K562 (cell line): ENCODE results near the gene CD244. TPM values are rescaled to one million over a fixed set of nuclear protein-coding genes. Genes with fewer than 3 reads are reported as not detected.

Experiments
- ATAC-seq: fragments of 200-7000 bp; cut with Tn5 transposase; 3 replicates; pipeline ENCODE4 v1.9.1; 2020; ENCODE audit warnings: moderate library complexity
- BruUV-seq: library from RNA; stranded (reverse); fragments of 400-500 nt; replicated peaks from 2 replicates; lab custom pipeline; 2021; lab: Mats Ljungman, UMichigan
- CTCF ChIA-PET: fragments of 300-600 bp; formaldehyde crosslinking; extraction: SDS; loops from one replicate; lab custom pipeline; 2021; ENCODE audit warnings: low intra/inter-chr PET ratio; lab: Yijun Ruan, JAX
- POLR2A ChIA-PET: fragments of 300-600, 350-650 bp; sonication (Branson Sonifier 250); formaldehyde crosslinking; extraction: SDS; loops from one replicate; lab custom pipeline; 2021; ENCODE audit warnings: antibody characterized with exemption, inconsistent platforms; lab: Yijun Ruan, JAX
- DNase-seq, 4 experiments: peaks; one replicate each; pipeline versions ENCODE4 v3.0.0 to v3.0.0-alpha.2; 2011 to 2018; ENCODE audit warnings: low spot score in 3 of 4, mixed read lengths in 3 of 4; ENCODE audit errors: extremely low read depth in 1 of 4
- FAIRE-seq: peaks from 2 replicates; lab custom pipeline; 2011; peaks lifted over from hg19 to GRCh38; lab: Jason Lieb, UNC
- H2AFZ ChIP-seq: 2 replicates; pipeline ENCODE4 v1.6.0; 2011; ENCODE audit warnings: low read depth, low read length, control low read depth, inconsistent platforms
- H3K27ac ChIP-seq: fragments of 200-600 bp; 3 replicates; pipeline ENCODE4 v1.8.0; 2011; ENCODE audit warnings: low read depth, mild to moderate bottlenecking, control low read depth, inconsistent platforms, low read length, moderate library complexity, mixed read lengths; ENCODE audit errors: extremely low read depth
- H3K27me3 ChIP-seq, 2 experiments: fragments of 300-600 bp in 1 of 2; 2 replicates in 1 of 2; 3 replicates in 1 of 2; pipeline versions ENCODE4 v1.6.0 to v1.8.0; 2011; ENCODE audit warnings: inconsistent platforms in 2 of 2, low read length in 2 of 2, mild to moderate bottlenecking in 1 of 2, mixed read lengths in 1 of 2, moderate library complexity in 1 of 2; ENCODE audit not compliant: control insufficient read depth in 2 of 2, insufficient read depth in 2 of 2
- H3K36me3 ChIP-seq: fragments of 300-600 bp; 3 replicates; pipeline ENCODE4 v1.8.0; 2011; ENCODE audit warnings: mild to moderate bottlenecking, low read length, inconsistent platforms; ENCODE audit not compliant: control insufficient read depth, insufficient read depth
- H3K4me1 ChIP-seq, 2 experiments: fragments of 200-600 bp in 1 of 2; replicated peaks in 1 of 2; 2 replicates in 1 of 2; 3 replicates in 1 of 2; pipeline versions ENCODE4 v1.5.1 to v1.8.0; 2011; ENCODE audit warnings: inconsistent platforms in 2 of 2, low read length in 2 of 2, mild to moderate bottlenecking in 1 of 2, mixed read lengths in 1 of 2, moderate library complexity in 1 of 2; ENCODE audit not compliant: control insufficient read depth in 2 of 2, insufficient read depth in 2 of 2
- H3K4me2 ChIP-seq: 2 replicates; pipeline ENCODE4 v1.6.1; 2011; ENCODE audit warnings: low read length, control low read depth, inconsistent platforms, mixed read lengths; ENCODE audit not compliant: insufficient read depth
- H3K4me3 ChIP-seq: fragments of 200-600 bp; sonication (generic), shearing (Covaris generic); 2 replicates; pipeline ENCODE4 v1.5.1; 2016; ENCODE audit warnings: control low read depth, inconsistent platforms
- H3K79me2 ChIP-seq: fragments of 200-600 bp; 3 replicates; pipeline ENCODE4 v1.8.0; 2011; ENCODE audit warnings: low read length, inconsistent platforms; ENCODE audit not compliant: control insufficient read depth, insufficient read depth
- H3K9ac ChIP-seq, 2 experiments: 2 replicates each; pipeline versions ENCODE4 v1.6.0 to v1.6.1; 2011; ENCODE audit warnings: low read depth in 2 of 2, low read length in 2 of 2, control low read depth in 1 of 2, inconsistent platforms in 1 of 2, mild to moderate bottlenecking in 1 of 2, mixed read lengths in 1 of 2; ENCODE audit not compliant: insufficient read depth in 1 of 2
- H3K9me1 ChIP-seq: one replicate; pipeline ENCODE4 v1.6.0; 2011; ENCODE audit warnings: inconsistent platforms, mild to moderate bottlenecking, low read length, moderate library complexity; ENCODE audit not compliant: control insufficient read depth, insufficient read depth
- H3K9me3 ChIP-seq: replicated peaks from 2 replicates; pipeline ENCODE4 v1.5.1; 2011; ENCODE audit warnings: low read depth, low read length, inconsistent platforms; ENCODE audit not compliant: control insufficient read depth, insufficient read depth
- H4K20me1 ChIP-seq: replicated peaks from 2 replicates; pipeline ENCODE4 v1.6.1; 2011; ENCODE audit warnings: low read length, inconsistent platforms, mixed read lengths; ENCODE audit not compliant: control insufficient read depth, insufficient read depth
- CCAR2 ChIP-seq: fragments of 200-400 bp; formaldehyde crosslinking; IDR thresholded peaks from 2 replicates; pipeline ENCODE4 v1.6.1; 2017; ENCODE audit warnings: mild to moderate bottlenecking, low read depth, low read length
- COPS2 ChIP-seq: fragments of 450-650 bp; conservative IDR thresholded peaks from 2 replicates; pipeline ENCODE4 v1.6.1; 2016; ENCODE audit warnings: mild to moderate bottlenecking, moderate library complexity
- EP300 ChIP-seq: IDR thresholded peaks from 2 replicates; pipeline ENCODE4 v1.6.1; 2012; ENCODE audit warnings: low read length, improper control_type of control experiment
- ETS2 ChIP-seq: IDR thresholded peaks from 2 replicates; pipeline ENCODE4 v1.6.1; 2016; ENCODE audit warnings: borderline replicate concordance, missing genetic modification characterization, mild to moderate bottlenecking, moderate library complexity, missing compliant biosample characterization; ENCODE audit not compliant: poor library complexity, severe bottlenecking
- GATAD2B ChIP-seq: fragments of 450-650 bp; IDR thresholded peaks from 2 replicates; pipeline ENCODE4 v1.6.1; 2017; ENCODE audit warnings: mild to moderate bottlenecking, borderline replicate concordance
- HOXB6 ChIP-seq: fragments of 250-450 bp; sonication (Bioruptor Pico); IDR thresholded peaks from 2 replicates; pipeline ENCODE4 v1.5.1; 2022; ENCODE audit warnings: mild to moderate bottlenecking, borderline replicate concordance
- MCM2 ChIP-seq: fragments of 450-650 bp; IDR thresholded peaks from 2 replicates; pipeline ENCODE4 v1.6.1; 2017; ENCODE audit warnings: low read depth, mild to moderate bottlenecking
- NFIC ChIP-seq: fragments of 450-650 bp; IDR thresholded peaks from 2 replicates; pipeline ENCODE4 v1.6.1; 2017; ENCODE audit warnings: mild to moderate bottlenecking, inconsistent platforms
- RBM22 ChIP-seq: fragments of 200-400 bp; formaldehyde crosslinking; IDR thresholded peaks from 2 replicates; pipeline ENCODE4 v1.6.1; 2018; ENCODE audit warnings: low read length, low read depth; ENCODE audit not compliant: poor library complexity, severe bottlenecking
- RBM25 ChIP-seq: fragments of 200-400 bp; formaldehyde crosslinking; IDR thresholded peaks from 2 replicates; pipeline ENCODE4 v1.6.1; 2018; ENCODE audit warnings: low read length, low read depth, moderate library complexity; ENCODE audit not compliant: severe bottlenecking
- RUNX1 ChIP-seq: sonication (generic); IDR thresholded peaks from 2 replicates; pipeline ENCODE4 v1.6.1; 2016; ENCODE audit warnings: antibody characterized with exemption, low read depth
- SIN3B ChIP-seq: fragments of 450-650 bp; IDR thresholded peaks from 2 replicates; pipeline ENCODE4 v1.6.1; 2017; ENCODE audit warnings: low read depth, mild to moderate bottlenecking, moderate library complexity
- TEAD2 ChIP-seq: fragments of 450-650 bp; IDR thresholded peaks from 2 replicates; pipeline ENCODE4 v1.6.1; 2016; ENCODE audit warnings: missing genetic modification characterization, control low read depth, missing compliant biosample characterization
- ZBTB43 ChIP-seq: sonication (generic); formaldehyde crosslinking; IDR thresholded peaks from 2 replicates; pipeline ENCODE4 v1.8.0; 2023; ENCODE audit warnings: mild to moderate bottlenecking, missing genetic modification reagents
- WGBS: fragments of 100-300 bp; shearing (Covaris generic); methylation state at CpG from one replicate; pipeline ENCODE4 v1.1.6; 2016; ENCODE audit warnings: low coverage, mixed read lengths; ENCODE audit not compliant: insufficient coverage; ENCODE audit errors: missing lambda C conversion rate; 5-methylcytosine and 5-hydroxymethylcytosine counted together
- in situ Hi-C: fragments of 300-500 bp; cut with MboI; formaldehyde crosslinking; loops from 4 replicates; pipeline ENCODE4 v1.15.0; 2018; ENCODE audit warnings: inconsistent platforms, mixed read lengths
- intact Hi-C: fragments of 100-400 bp; cut with micrococcal nuclease; formaldehyde crosslinking; loops from 2 replicates; pipeline ENCODE4 v1.14.2; 2022
- polyA plus RNA-seq, 8 experiments: library from polyadenylated mRNA; depleted of rRNA in 4 of 8; stranded (reverse) in 5 of 8; unstranded in 3 of 8; fragments of >200 nt; fragmentation: Nextera tagmentation in 2 of 8; fragmentation: Illumina TruSeq in 1 of 8; extraction: Ambion mirVana in 2 of 8; extraction: Trizol in 1 of 8; gene quantifications; 2 replicates each; pipeline versions ENCODE4 v1.2.1 to v1.2.3, GENCODE V29; 2011 to 2014; ENCODE audit warnings: inconsistent platforms in 1 of 8, missing spikeins in 1 of 8
- total RNA-seq, 7 experiments: library from RNA; depleted of rRNA in 6 of 7; stranded (reverse); fragments of >200 nt in 6 of 7; fragmentation: Illumina TruSeq in 2 of 7; extraction: Trizol in 2 of 7; gene quantifications; 2 replicates each; pipeline versions ENCODE4 v1.2.1 to v1.2.3, GENCODE V29; 2011 to 2021; ENCODE audit warnings: low replicate concordance in 1 of 7

CD244 gene
- total and polyA plus RNA-seq, 9 of the 15 experiments (the other 6 are each of a cell fraction or from before 2014, with no cell fraction given), result not detected

GRCh38 chr1:160839746-160840145 is 22.9 kb downstream of the CD244 start:
- WGBS, result 0% methylated on average over 2 of the region's 2 CpGs
- no TSS peak for BruUV-seq
- FAIRE-seq, result no peak

GRCh38 chr1:160838888-160839287 is 23.8 kb downstream of the CD244 start:
- H3K27ac ChIP-seq, result no peak overlapping the region
- H3K9ac ChIP-seq, result no peak overlapping the region
- ATAC-seq (no peak), FAIRE-seq (no peak), DNase-seq (no peak)
- H3K79me2 ChIP-seq, result no peaks in the 10 kb centered on the region
- H3K27me3 ChIP-seq, result peaks cover 2 to 21% of the 10 kb centered on the region in 2 experiments; a peak in 3 of 5 replicates
- intact Hi-C loops (loop anchor here (5.0 to 10.0 kb wide), 2 partner anchors 258 to 336 kb away; partner anchors contain the start of genes B4GALT3 and KLHDC9), in situ Hi-C loops (loop anchor here (5.0 to 25.0 kb wide), 2 partner anchors 113 to 248 kb away; partner anchors contain the start of genes ITLN2, KLHDC9 and NECTIN4)
- POLR2A ChIA-PET, result no interaction called here
- no peaks in the 10 kb centered on the region for H3K9me3 ChIP-seq
- no peaks in the 10 kb centered on the region for H4K20me1 ChIP-seq
- no peaks in the 10 kb centered on the region for H3K9me1 ChIP-seq
- no peak overlapping the region for H3K4me3 ChIP-seq
- no peak for TF ChIP-seq TEAD2 (tag)
- no peak for TF ChIP-seq NFIC
- no peak for TF ChIP-seq HOXB6 (CRISPR knock-in tag)
- TF ChIP-seq SIN3B, result no peak
- TF ChIP-seq CCAR2, result no peak
- TF ChIP-seq EP300, result no peak
- TF ChIP-seq ZBTB43, result no peak
- TF ChIP-seq RBM22, result no peak
- no peak for TF ChIP-seq RUNX1
- no peak for TF ChIP-seq ETS2
- no peak for TF ChIP-seq MCM2
- TF ChIP-seq GATAD2B, result no peak
- TF ChIP-seq, all 486 proteins: peak for 0
- 2% methylated on average over 6 of the region's 7 CpGs for WGBS
- Histone ChIP-seq H3K4me1 (0 out of 5 replicates have a peak, but pooled peaks cover 0 to 3% of the 10 kb centered on the region in 2 experiments), H2AFZ (no peak overlapping the region), H3K4me2 (no peak overlapping the region), H3K36me3 (no peaks in the 10 kb centered on the region)
- BruUV-seq, result no TSS peak
- CTCF ChIA-PET, result no interaction called here

More at GRCh38 chr1:160839746-160840145, 22.9 kb downstream of the CD244 start:
- intact Hi-C loops (loop anchor here (5.0 to 10.0 kb wide), 2 partner anchors 258 to 335 kb away; partner anchors contain the start of genes B4GALT3 and KLHDC9), in situ Hi-C loops (loop anchor here (5.0 to 25.0 kb wide), 2 partner anchors 113 to 248 kb away; partner anchors contain the start of genes ITLN2, KLHDC9 and NECTIN4)
- Histone ChIP-seq H3K9me1 (no peaks in the 10 kb centered on the region), H4K20me1 (no peaks in the 10 kb centered on the region), H3K79me2 (no peaks in the 10 kb centered on the region), H2AFZ (no peak overlapping the region), H3K9ac (no peak overlapping the region), H3K4me2 (no peak overlapping the region), H3K36me3 (no peaks in the 10 kb centered on the region), H3K4me1 (peaks cover 4 to 6% of the 10 kb centered on the region in 2 experiments; a peak in 2 of 5 replicates), H3K27ac (no peak overlapping the region), H3K9me3 (no peaks in the 10 kb centered on the region), H3K27me3 (peaks cover 2 to 26% of the 10 kb centered on the region in 2 experiments; a peak in 3 of 5 replicates)
- ATAC-seq (no peak), DNase-seq (no peak)
- CTCF ChIA-PET, result no interaction called here
- TF ChIP-seq COPS2 (no peak), RBM25 (peak; percentile 32)
- TF ChIP-seq, all 486 proteins: peak for 1
- no peak overlapping the region for H3K4me3 ChIP-seq
- POLR2A ChIA-PET, result interaction anchor here (0.6 kb wide), 2 partner anchors 111 to 123 kb away, joined by 3 to 4 read pairs; no protein-coding TSS in a partner anchor
